SU-DHL-6 (cell line): Measurements from ENCODE around the gene KATNAL1.
"Not testable (repeated sequence)": the region's sequence is repeated elsewhere in the genome, so short reads cannot be mapped to it uniquely, and the experiment has no call there.

Experiments
- CTCF ChIP-seq: fragments of 200-600 bp; sonication (generic); IDR thresholded peaks from one replicate; pipeline ENCODE4 v1.5.1; 2017; ENCODE audit warnings: antibody characterized with exemption, mild to moderate bottlenecking, low read length, moderate library complexity; ENCODE audit not compliant: insufficient read depth, poor library complexity, severe bottlenecking
- EZH2phosphoT487 ChIP-seq: fragments of 200-600 bp; sonication (generic), shearing (Covaris generic); conservative IDR thresholded peaks from 2 replicates; pipeline ENCODE4 v1.6.1; 2018; ENCODE audit warnings: mild to moderate bottlenecking, antibody characterized with exemption, low read length, moderate library complexity, mixed read lengths

- not testable (repeated sequence) for TF ChIP-seq EZH2phosphoT487, CTCF
These were observed 21.3 kb downstream of the KATNAL1 start for GRCh38 chr13:30286059-30286458.
